Neural cell (in vitro differentiated cells): ENCODE measurements around the gene MYBPC1. TPM values are rescaled to one million over a fixed set of nuclear protein-coding genes. Genes with fewer than 3 reads are reported as not detected.

Experiments
- H2AFZ ChIP-seq: fragments of 200-600, 300-800 bp; sonication (generic), shearing (Covaris generic); 2 replicates; pipeline ENCODE4 v1.6.0; 2014; ENCODE audit warnings: low read depth, mild to moderate bottlenecking, antibody characterized with exemption, low read length, moderate library complexity
- H3F3A ChIP-seq: fragments of 200-600 bp; shearing (Covaris generic); 2 replicates; pipeline ENCODE4 v1.6.1; 2016; ENCODE audit warnings: mild to moderate bottlenecking, moderate library complexity, mixed read lengths, antibody characterized with exemption, low read length; ENCODE audit not compliant: insufficient read depth, poor library complexity, severe bottlenecking
- H3K27ac ChIP-seq: fragments of 200-600, 300-800 bp; sonication (generic), shearing (Covaris generic); 2 replicates; pipeline ENCODE4 v1.5.1; 2014; ENCODE audit warnings: mild to moderate bottlenecking, low read length, moderate library complexity
- H3K27me3 ChIP-seq: fragments of 300-800, 200-600 bp; sonication (generic), shearing (Covaris generic); 2 replicates; pipeline ENCODE4 v1.6.0; 2014; ENCODE audit warnings: mild to moderate bottlenecking, low read depth, low read length, moderate library complexity; ENCODE audit not compliant: insufficient read depth
- H3K36me3 ChIP-seq: fragments of 300-800, 200-600 bp; sonication (generic), shearing (Covaris generic); 2 replicates; pipeline ENCODE4 v1.5.1; 2014; ENCODE audit warnings: mild to moderate bottlenecking, antibody characterized with exemption, low read length, moderate library complexity; ENCODE audit not compliant: insufficient read depth
- H3K4me2 ChIP-seq: fragments of 300-800, 200-600 bp; sonication (generic), shearing (Covaris generic); 2 replicates; pipeline ENCODE4 v1.6.0; 2014; ENCODE audit warnings: mild to moderate bottlenecking, low read length
- H3K4me3 ChIP-seq: fragments of 300-800, 200-600 bp; sonication (generic), shearing (Covaris generic); 2 replicates; pipeline ENCODE4 v1.5.1; 2014; ENCODE audit warnings: mild to moderate bottlenecking, low read length, moderate library complexity
- H3K79me2 ChIP-seq: fragments of 200-600 bp; shearing (Covaris generic); replicated peaks from 2 replicates; pipeline ENCODE4 v1.6.0; 2014; ENCODE audit warnings: mild to moderate bottlenecking, low read length, moderate library complexity; ENCODE audit not compliant: insufficient read depth
- H3K9ac ChIP-seq: fragments of 300-800, 200-600 bp; sonication (generic), shearing (Covaris generic); 2 replicates; pipeline ENCODE4 v1.6.1; 2016; ENCODE audit warnings: mild to moderate bottlenecking, low read length, mixed read lengths
- H3K9me2 ChIP-seq: fragments of 200-600 bp; shearing (Covaris generic); 2 replicates; pipeline ENCODE4 v1.6.1; 2016; ENCODE audit warnings: mild to moderate bottlenecking, low read length, mixed read lengths; ENCODE audit not compliant: insufficient read depth
- H3K9me3 ChIP-seq: fragments of 200-600, 300-800 bp; sonication (generic), shearing (Covaris generic); 2 replicates; pipeline ENCODE4 v1.6.1; 2016; ENCODE audit warnings: mild to moderate bottlenecking, mixed run types, low read length, moderate library complexity, mixed read lengths
- H4K20me1 ChIP-seq: fragments of 200-600 bp; shearing (Covaris generic); 2 replicates; pipeline ENCODE4 v1.6.1; 2016; ENCODE audit warnings: mild to moderate bottlenecking, mixed run types; ENCODE audit not compliant: insufficient read depth
- CTCF ChIP-seq: fragments of 450-650 bp; IDR thresholded peaks from 2 replicates; pipeline ENCODE4 v1.5.1; 2014; ENCODE audit warnings: antibody characterized with exemption, mild to moderate bottlenecking, moderate library complexity; ENCODE audit not compliant: poor library complexity, severe bottlenecking
- EP300 ChIP-seq: fragments of 450-650 bp; conservative IDR thresholded peaks from 2 replicates; pipeline ENCODE4 v1.6.1; 2014; ENCODE audit warnings: antibody characterized with exemption, mild to moderate bottlenecking, moderate library complexity; ENCODE audit not compliant: poor library complexity, severe bottlenecking
- EZH2 ChIP-seq: fragments of 200-600, 300-800 bp; shearing (Covaris generic), sonication (generic); IDR thresholded peaks from 2 replicates; pipeline ENCODE4 v1.6.1; 2014; ENCODE audit warnings: antibody characterized with exemption, low read length, borderline replicate concordance, mild to moderate bottlenecking; ENCODE audit not compliant: insufficient read depth, poor library complexity, severe bottlenecking
- MXI1 ChIP-seq: fragments of 450-650 bp; conservative IDR thresholded peaks from 2 replicates; pipeline ENCODE4 v1.6.1; 2014; ENCODE audit warnings: antibody characterized with exemption, mild to moderate bottlenecking; ENCODE audit not compliant: poor library complexity, severe bottlenecking
- POLR2AphosphoS5 ChIP-seq: IDR thresholded peaks from 2 replicates; pipeline ENCODE4 v1.6.1; 2012
- RAD21 ChIP-seq: fragments of 450-650 bp; conservative IDR thresholded peaks from 2 replicates; pipeline ENCODE4 v1.6.1; 2014; ENCODE audit warnings: antibody characterized with exemption, mild to moderate bottlenecking, moderate library complexity
- REST ChIP-seq: IDR thresholded peaks from 2 replicates; pipeline ENCODE4 v1.6.1; 2012; ENCODE audit warnings: borderline replicate concordance
- SMC3 ChIP-seq: fragments of 450-650 bp; conservative IDR thresholded peaks from 2 replicates; pipeline ENCODE4 v1.6.1; 2014; ENCODE audit warnings: antibody characterized with exemption, mild to moderate bottlenecking, moderate library complexity; ENCODE audit not compliant: poor library complexity
- TAF1 ChIP-seq: IDR thresholded peaks from 2 replicates; pipeline ENCODE4 v1.6.1; 2012; ENCODE audit warnings: low read depth
- polyA minus RNA-seq: library from RNA; depleted of rRNA, polyadenylated mRNA; stranded (reverse); fragments of >200 nt; gene quantifications from 2 replicates; pipeline ENCODE4 v1.2.3, GENCODE V29; 2014
- polyA plus RNA-seq: library from polyadenylated mRNA; depleted of rRNA; stranded (reverse); fragments of >200 nt; gene quantifications from 2 replicates; pipeline ENCODE4 v1.2.3, GENCODE V29; 2014

Gene MYBPC1
- polyA plus RNA-seq (0.20 TPM in 1 of 2 replicates, not detected in the other), polyA minus RNA-seq (0.24 and 0.69 TPM in 2 replicates)

GRCh38 chr12:101594700-101595099, at the start of gene MYBPC1:
MYBPC1 (plus strand) TSS chr12:101594971; CDS start chr12:101595071, 100 bp downstream.
- H3K79me2 ChIP-seq = no peaks in the 10 kb centered on the region
- no peak within 1 kb of the TSS for H2AFZ ChIP-seq
- H3K4me3 ChIP-seq = no peak within 1 kb of the TSS
- TF ChIP-seq MXI1 (no peak), EZH2 (no peak), SMC3 (no peak), CTCF (peak; percentile 14), EP300 (peak; percentile 30)
- H4K20me1 ChIP-seq = no peaks in the 10 kb centered on the region
- H3K27me3 ChIP-seq = no peaks in the 10 kb centered on the region
- H3F3A ChIP-seq = no peaks in the 10 kb centered on the region
- H3K9me2 ChIP-seq = no peaks in the 10 kb centered on the region
- H3K9me3 ChIP-seq = no peaks in the 10 kb centered on the region
- H3K27ac ChIP-seq = no peak within 1 kb of the TSS
- H3K36me3 ChIP-seq = no peaks in the 10 kb centered on the region
- no peak within 1 kb of the TSS for H3K9ac ChIP-seq
- H3K4me2 ChIP-seq = no peak within 1 kb of the TSS

GRCh38 chr12:101551362-101552114, 43.2 kb upstream of the MYBPC1 start:
- Histone ChIP-seq H3K36me3 (no peaks in the 10 kb centered on the region), H3K9ac (no peak overlapping the region), H3K27me3 (no peaks in the 10 kb centered on the region), H4K20me1 (no peaks in the 10 kb centered on the region), H3K79me2 (no peaks in the 10 kb centered on the region), H2AFZ (no peak overlapping the region), H3K9me2 (no peaks in the 10 kb centered on the region), H3K9me3 (no peaks in the 10 kb centered on the region), H3K4me3 (no peak overlapping the region), H3F3A (no peaks in the 10 kb centered on the region), H3K27ac (no peak overlapping the region), H3K4me2 (no peak overlapping the region)
- TF ChIP-seq RAD21 = no peak
- TF ChIP-seq CTCF = no peak
- no peak for TF ChIP-seq TAF1
- no peak for TF ChIP-seq MXI1
- TF ChIP-seq POLR2AphosphoS5 = no peak
- TF ChIP-seq EP300 = no peak
- no peak for TF ChIP-seq EZH2
- TF ChIP-seq REST = no peak
- no peak for TF ChIP-seq SMC3
